ENCODE measurements around the gene NOTCH3. TPM values are rescaled to one million over a fixed set of nuclear protein-coding genes. Genes with fewer than 3 reads are reported as not detected.

The NOTCH3 gene
- polyA plus RNA-seq, 1 experiment = 37.6 TPM

DNA sequence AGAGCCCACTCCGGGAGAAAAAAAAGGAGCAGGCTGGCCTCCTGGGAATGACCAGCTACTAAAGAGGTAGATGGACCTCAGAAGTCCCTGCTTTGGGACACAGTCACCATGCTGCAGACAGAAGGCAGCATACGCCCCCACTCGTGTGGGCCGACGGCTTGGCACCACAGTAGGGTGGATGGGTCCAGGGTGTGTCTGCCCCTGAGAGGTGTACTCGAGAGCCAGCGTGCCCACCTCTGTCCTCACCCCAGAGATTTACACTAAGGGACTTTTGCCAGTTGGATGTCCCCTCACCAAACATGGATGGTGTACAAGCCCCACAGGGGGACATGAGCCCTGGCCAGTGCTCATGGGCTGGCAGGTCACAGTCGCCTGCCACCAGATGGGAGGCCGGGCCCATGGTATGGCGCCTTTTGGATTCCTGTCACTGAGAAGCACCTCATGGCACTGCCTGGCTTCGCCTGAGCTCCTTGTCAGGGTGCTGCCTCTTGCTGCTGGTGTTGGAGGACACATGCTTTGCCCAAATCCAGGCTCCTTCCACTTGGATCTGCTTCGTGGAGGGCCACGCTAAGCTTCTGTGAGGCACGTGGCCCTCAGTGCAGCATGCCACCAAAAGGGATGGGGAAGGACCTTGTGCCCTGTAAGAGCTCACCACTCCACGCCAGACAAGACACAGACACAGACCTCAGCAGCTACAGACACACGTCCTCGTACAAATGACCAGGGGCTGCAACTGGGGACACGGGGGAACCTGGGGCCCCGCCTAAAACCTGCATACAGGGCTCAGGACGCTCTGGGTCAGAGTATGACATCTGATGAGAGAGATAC, 44.8 kb upstream of the NOTCH3 start:
- no peak overlapping the region for H3K4me3 ChIP-seq (ENCODE audit: low read depth, low read length)
- no peak for DNase-seq (ENCODE audit: low read depth)
- ChIA-PET CTCF (no interaction called here), POLR2A (no interaction called here)
- no peaks in the 10 kb centered on the region for H3K27me3 ChIP-seq (ENCODE audit: control insufficient read depth, insufficient read depth, low read length)
- peaks cover 37% of the 10 kb centered on the region for H3K36me3 ChIP-seq (ENCODE audit: control insufficient read depth, insufficient read depth, low read length)
- TF ChIP-seq, protein P1, sequence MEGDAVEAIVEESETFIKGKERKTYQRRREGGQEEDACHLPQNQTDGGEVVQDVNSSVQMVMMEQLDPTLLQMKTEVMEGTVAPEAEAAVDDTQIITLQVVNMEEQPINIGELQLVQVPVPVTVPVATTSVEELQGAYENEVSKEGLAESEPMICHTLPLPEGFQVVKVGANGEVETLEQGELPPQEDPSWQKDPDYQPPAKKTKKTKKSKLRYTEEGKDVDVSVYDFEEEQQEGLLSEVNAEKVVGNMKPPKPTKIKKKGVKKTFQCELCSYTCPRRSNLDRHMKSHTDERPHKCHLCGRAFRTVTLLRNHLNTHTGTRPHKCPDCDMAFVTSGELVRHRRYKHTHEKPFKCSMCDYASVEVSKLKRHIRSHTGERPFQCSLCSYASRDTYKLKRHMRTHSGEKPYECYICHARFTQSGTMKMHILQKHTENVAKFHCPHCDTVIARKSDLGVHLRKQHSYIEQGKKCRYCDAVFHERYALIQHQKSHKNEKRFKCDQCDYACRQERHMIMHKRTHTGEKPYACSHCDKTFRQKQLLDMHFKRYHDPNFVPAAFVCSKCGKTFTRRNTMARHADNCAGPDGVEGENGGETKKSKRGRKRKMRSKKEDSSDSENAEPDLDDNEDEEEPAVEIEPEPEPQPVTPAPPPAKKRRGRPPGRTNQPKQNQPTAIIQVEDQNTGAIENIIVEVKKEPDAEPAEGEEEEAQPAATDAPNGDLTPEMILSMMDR (IDR thresholded peaks at IDR 0.05; ENCODE audit: insufficient read depth, low read depth, low read length) = no peak

DNA sequence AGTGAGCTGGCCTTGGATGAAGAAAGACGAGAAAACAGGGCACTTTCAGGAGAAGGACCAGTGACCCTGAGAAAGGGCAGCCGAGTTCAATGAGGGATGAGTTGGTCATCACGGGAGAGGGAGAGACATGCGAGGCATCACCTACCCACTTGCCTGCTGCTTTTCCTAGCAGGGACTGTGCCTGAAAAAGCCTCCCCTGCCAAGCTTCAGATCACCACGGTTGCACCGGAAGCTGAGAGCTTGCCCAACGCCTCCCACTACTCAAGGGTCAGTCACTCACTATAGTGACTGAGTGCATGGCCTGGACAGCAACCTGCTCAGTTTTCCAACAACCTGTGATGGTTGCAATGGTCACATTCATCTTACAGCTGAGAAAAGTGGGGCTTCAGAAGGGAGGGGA, 44.0 kb upstream of the NOTCH3 start:
- TF ChIP-seq, protein P1 (IDR thresholded peaks at IDR 0.05; ENCODE audit: insufficient read depth, low read depth, low read length) = no peak
- ChIA-PET POLR2A (no interaction called here), CTCF (no interaction called here)
- Histone ChIP-seq H3K27me3 (ENCODE audit: control insufficient read depth, insufficient read depth, low read length) (no peaks in the 10 kb centered on the region), H3K4me3 (ENCODE audit: low read depth, low read length) (no peak overlapping the region), H3K36me3 (ENCODE audit: control insufficient read depth, insufficient read depth, low read length) (peaks cover 44% of the 10 kb centered on the region)
- no peak for DNase-seq (ENCODE audit: low read depth)

DNA sequence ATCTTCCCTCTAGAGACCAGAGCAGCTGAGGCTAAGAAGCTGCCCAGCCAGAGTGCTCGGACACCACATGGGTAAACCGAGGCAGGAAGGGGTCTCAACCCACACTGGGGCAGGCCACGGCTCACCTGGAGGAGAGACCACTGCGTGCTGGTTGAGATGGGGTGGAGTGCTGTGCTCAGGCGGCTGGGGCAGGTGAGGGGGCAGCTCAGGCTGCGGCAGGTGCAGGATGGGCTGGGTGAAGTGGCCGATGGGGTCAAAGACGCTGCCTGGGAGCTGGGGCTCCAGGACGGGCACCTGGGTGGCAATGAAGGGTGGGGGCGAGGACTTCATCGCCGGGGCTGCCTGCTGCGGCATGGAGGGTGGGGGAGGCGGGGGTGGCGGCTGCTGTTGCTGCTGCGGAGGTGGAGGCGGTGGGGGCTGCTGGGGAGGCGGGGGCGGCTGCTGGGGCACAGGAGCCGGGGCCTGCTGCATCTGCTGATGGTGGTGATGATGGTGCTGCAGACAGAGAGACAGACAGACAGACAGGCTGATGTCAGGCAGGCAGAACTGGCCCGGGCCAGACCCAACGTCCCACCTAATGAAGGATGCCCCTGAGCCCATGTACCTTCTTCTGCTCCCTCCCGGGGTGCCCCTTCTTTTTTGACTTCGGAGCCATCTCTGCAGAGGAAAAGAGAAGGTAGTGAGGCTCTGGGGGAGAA, 43.5 kb upstream of the NOTCH3 start:
- CTCF ChIA-PET = no interaction called here
- peaks cover 50% of the 10 kb centered on the region for H3K36me3 ChIP-seq (ENCODE audit: control insufficient read depth, insufficient read depth, low read length)
- TF ChIP-seq, protein P1 (IDR thresholded peaks at IDR 0.05; ENCODE audit: insufficient read depth, low read depth, low read length) = no peak

DNA sequence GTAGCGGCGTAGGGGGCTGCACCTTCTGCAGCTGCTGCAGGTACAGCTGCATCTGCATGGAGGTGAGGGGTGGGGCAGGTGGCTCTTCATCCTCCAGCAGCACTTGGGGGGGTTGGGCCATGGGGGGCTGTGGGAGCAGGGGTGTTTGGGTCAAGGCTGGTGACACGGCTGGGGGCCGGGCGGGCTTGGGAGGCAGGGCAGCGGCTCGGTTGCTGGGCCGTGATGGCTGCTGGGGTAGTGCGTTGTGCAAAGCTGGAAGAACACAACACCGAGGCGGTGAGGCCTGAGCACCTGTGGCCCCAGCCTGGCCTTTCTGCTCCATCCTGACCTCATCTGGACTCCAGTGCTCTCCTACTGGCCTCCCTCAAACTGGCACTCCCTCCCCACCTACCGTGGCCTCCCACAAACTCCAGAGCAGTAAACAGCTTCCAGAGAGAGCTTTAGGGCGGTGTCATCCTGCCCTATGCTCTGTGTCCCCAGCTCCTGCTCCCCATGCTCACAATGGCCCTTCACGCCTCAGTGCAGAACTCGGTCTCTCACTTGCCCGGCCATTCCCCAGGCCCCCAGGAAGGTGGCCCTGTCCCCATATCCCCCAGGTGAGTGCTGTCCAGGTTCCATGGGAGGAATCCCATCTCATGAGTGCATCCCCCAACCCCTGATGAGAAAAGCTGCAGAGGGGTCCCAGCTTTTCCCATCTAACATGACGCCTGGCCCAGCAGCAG, 42.6 kb upstream of the NOTCH3 start:
- ChIA-PET CTCF (interaction anchor here (0.6 kb wide), 1 partner anchor 91 kb away, joined by 3 read pairs; no protein-coding TSS in a partner anchor), POLR2A (no interaction called here)

More for the DNA sequence above, 43.5 kb upstream of the NOTCH3 start:
- POLR2A ChIA-PET = no interaction called here
- no peak for DNase-seq (ENCODE audit: low read depth)
- no peak overlapping the region for H3K4me3 ChIP-seq (ENCODE audit: low read depth, low read length)
- H3K27me3 ChIP-seq (ENCODE audit: control insufficient read depth, insufficient read depth, low read length) = no peaks in the 10 kb centered on the region

More for the DNA sequence above, 42.6 kb upstream of the NOTCH3 start:
- no peaks in the 10 kb centered on the region for H3K27me3 ChIP-seq (ENCODE audit: control insufficient read depth, insufficient read depth, low read length)
- H3K36me3 ChIP-seq (ENCODE audit: control insufficient read depth, insufficient read depth, low read length) = peaks cover 57% of the 10 kb centered on the region
- H3K4me3 ChIP-seq (ENCODE audit: low read depth, low read length) = no peak overlapping the region
- TF ChIP-seq, protein P1 (IDR thresholded peaks at IDR 0.05; ENCODE audit: insufficient read depth, low read depth, low read length) = no peak
- no peak for DNase-seq (ENCODE audit: low read depth)
